NAMALWA (cell line): ENCODE results near the gene ELK3.

ENCODE experiments used
- DNase-seq: peaks from one replicate; pipeline ENCODE4 v3.0.0-alpha.2; 2015; ENCODE audit warnings: low spot score

Gene ELK3

DNA sequence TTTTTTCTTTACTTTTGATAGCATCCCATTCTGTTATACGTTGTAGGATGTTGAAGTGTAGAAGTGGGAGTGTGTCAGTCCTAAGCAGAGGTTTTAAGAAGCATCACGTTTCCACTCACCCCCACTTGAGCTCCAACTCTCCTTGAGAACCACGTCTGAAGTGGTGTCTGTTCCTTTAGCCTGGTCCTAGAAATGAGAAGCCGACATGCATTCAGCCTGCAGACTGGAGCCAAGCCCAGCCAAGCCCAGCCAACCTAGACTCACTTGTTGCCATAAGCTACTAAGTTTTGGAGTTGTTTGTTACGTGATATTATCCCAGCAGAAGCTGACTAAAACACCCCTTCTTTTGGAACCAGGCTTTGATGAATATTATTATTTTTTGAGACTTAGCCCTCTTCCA is 4.4 kb upstream of the ELK3 start:
- DNase-seq, result no peak

DNA sequence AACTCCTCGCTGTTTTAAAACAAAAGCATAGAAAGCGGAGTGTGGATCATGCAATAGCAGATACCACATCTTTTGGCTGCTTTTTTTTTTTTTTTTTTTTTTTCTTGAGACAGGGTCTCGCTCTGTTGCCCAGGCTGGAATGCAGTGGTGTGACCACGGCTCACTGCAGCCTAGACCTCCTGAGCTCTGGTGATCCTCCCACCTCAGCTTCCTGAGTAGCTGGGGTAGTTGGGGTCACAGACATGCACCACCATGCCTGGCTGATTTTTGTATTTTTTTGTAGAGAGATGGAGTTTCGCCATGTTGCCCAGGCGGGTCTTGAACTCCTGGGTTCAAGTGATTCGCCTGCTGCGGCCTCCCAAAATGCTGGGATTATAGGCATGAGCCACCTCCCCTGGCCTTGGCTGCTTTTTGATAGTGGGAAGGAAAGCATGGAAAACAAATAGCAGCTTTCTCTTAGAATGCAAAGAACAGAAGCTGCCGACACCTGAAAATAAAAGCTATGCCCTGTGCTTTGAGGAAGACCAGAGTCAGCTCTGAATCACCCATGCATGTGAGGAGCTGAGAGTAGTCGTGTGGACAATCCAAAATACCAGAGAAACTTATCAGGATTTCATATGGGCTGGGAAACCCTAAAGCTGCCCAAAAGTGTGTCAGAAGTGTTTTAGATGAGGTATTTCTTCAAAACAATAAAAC is 3.6 kb upstream of the ELK3 start:
- DNase-seq, result no peak

DNA sequence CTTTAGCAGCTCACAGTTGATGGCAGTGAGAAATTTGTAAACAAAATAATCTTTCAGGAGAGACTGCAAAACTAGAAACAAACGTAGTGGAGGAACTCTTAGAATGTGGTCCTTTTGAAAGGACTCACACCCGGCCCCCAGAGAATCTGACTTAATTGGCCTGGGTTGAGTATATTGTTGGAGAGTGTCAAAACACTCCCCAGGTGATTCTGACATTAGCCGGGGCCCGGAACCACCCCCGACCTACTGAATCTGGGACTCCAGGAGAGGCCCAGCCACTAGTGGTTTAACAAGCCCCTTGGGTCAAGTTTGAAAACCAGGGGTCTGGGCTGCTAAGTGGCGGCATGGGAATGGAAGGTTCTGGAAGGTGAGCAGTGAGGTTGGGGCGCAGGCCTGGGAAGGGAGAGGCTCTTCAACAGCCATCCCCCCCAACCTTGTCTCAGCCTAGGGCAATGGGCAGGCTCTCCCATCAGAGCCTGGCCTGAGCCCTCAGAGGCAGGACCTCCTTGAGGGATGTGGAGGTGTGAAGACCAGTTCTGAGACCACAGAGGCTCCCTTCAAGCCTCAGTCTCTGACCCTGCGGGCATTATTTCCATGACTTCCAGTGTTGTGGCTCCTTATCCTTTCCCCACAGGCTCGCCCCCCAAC is 1.1 kb upstream of the ELK3 start:
- no peak for DNase-seq

DNA sequence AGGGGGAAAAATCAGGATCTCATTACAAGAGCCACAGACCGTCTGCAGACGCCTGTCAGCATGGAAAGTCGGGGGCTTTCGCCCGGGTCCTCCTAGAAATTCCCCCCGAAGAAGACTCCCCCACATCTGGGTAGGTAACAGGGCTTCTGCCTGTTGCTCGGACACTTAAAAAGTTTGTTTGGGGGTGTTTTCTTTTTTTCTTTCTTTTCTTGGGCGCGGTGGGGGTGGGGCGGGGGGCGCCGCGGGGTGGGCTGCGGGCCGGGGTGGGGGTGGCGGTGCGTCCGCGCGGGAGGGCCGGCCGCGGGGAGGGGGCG is 358 bp downstream of the ELK3 start:
- DNase-seq, result no peak

DNA sequence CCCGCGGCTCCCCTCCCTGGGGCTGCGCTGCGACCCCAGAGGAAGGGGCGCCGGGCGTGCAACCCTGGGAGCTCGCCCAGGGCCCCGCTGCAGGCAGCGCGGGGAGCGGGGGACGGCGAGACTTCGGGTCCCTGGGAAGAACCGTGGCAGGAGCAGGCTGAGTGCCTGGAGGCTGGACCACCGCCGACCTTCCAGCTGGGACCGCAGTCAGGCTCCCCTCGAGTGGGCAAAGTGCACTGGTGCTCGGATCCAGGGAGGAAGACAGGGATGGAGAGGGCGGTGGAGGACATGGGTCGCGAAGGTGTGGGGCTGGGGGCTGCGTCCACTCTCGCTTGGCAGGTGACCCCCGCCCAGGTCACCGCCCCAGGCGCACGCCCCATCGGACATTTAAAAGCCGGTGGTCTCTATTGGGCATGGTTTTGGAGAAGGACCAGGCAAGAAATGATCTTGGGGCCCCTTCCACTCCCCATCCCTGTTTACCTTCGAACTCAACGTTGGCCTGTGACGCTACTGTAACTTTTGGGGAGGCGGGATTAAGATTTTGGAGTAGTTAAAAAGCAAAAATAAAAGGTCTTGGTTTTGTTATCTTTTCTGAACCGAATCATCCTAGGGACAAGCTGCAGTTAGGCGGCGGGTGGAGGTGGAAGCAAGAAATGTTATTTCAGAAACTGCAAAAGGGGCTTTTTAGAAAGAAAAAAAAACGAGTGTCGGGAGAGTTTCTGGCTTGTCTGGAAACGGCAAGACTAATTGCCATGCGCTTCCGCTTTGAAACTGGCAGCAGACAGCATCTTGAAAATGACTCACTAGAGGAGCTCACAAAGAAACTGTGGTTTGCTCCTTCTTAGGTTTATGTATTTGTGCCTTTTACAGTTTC is 1.0 kb downstream of the ELK3 start:
- peak; percentile 77 for DNase-seq

DNA sequence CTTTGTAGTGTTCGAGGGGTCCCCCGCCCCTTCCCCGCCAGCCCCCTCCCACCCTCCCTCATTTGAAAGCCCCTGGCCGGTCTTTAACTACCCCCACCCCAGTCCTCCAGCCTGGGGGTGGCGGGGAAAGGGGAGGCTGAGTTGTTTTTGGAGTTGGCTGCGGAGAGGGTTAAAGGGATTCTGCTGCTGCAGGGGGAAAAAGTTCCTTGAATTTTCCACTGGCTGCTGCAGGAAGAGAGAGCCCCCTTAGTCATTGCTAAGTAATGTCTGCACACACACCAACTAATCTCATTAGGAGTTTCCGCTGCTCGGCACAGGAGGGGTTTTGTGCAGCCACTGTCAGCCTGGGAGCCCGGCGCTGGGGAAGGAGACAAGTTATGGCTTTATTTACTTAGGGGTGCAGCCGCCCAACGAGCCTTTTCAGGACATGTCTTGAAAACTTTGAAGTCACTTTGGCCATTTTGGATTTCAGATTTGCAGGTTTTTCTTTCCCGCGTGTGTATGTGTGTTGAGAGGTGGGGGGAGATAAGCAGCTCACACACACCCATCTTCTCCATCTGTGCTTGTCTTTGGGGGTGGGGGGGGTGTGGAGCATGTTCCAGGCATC is 1.8 kb downstream of the ELK3 start:
- DNase-seq, result no peak

DNA sequence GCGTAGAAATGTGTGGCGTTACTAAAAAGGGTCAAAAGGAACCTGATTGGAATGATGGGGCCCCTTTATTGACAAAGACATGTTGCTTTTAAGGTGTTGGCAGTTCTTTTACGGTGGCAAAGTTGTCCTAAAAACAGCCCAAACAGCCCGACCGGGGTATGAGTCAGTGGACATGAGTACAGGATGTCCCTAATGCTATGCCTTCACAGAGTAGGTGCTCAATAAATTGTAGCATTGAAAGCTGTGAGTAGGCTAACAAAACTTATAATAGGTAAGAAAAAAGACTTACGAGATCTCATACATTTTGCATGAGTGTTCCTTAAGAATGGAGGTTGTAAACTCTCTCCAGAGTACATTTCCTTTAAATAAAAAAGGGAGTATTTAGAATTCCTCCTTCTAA is 2.6 kb downstream of the ELK3 start:
- no peak for DNase-seq

DNA sequence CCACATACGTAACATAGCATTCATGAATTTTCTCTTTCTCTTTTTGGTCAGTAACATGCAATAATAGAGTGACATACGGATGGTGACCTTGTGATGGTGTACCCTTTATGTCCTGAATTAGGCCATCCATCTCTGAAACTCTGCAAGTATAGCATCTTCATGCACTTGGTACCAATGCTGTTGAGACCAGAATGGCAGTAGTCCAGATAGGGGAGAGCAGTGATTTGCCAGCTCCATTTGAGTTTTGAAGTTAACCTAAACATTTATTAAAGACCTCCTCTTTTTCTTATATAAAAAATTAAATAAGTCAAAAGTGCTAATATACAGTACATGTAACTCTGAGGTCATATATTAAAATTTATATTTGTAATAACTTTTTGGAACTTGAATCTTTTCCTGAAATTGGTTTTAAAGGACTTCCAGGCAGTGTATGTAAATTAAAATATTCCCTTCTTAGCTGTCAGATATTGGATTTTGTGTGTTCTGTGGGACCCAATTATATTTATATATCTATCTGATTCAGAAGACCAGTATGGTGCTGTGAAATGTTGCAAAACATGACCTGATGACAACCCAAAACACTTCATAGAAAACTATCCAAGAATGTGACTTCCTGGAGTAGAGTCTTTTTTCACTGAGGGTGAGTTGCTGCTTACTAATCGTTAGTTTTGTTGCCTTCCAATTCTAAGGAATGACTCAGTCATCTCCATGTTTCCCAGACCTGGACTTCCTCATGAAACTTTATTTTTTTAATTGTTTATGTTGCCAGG is 3.5 kb downstream of the ELK3 start:
- DNase-seq, result no peak

DNA sequence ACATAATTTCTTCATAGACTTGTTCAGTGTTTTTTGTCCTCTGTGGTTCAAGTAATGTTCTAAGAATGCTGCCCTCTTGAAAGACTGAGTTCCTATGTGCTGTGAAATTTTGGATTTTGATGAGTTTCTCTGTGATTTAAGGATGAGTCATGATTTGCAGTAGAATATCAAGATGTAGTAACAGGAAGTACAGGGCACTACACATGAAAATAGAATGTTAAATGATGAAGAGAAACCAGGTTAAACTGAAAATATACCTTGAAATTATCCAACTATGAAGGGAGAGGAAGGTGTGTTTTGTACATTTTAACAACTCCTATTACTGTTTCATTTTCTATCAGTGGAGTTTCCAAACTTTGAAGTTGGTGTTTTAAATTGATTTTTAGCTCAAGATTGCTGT is 4.8 kb downstream of the ELK3 start:
- no peak for DNase-seq

DNA sequence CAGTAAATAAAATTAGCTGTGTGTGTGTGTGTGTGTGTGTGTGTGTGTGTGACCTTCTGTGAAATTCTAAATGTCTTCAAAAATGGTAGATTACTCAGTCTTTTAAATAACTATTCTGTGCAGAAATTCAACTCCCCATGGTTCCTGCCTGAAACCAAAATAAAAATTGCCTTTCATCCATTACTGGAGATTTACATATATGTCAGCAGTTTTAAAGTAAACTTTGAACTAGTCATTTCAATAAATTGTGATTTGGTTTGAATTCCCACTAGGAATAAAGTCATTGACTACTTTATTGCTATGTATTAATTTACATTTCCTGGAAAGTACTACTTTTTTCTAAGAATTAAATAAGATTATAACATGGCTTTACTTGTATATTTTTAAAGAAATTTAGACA is 5.3 kb downstream of the ELK3 start:
- no peak for DNase-seq

DNA sequence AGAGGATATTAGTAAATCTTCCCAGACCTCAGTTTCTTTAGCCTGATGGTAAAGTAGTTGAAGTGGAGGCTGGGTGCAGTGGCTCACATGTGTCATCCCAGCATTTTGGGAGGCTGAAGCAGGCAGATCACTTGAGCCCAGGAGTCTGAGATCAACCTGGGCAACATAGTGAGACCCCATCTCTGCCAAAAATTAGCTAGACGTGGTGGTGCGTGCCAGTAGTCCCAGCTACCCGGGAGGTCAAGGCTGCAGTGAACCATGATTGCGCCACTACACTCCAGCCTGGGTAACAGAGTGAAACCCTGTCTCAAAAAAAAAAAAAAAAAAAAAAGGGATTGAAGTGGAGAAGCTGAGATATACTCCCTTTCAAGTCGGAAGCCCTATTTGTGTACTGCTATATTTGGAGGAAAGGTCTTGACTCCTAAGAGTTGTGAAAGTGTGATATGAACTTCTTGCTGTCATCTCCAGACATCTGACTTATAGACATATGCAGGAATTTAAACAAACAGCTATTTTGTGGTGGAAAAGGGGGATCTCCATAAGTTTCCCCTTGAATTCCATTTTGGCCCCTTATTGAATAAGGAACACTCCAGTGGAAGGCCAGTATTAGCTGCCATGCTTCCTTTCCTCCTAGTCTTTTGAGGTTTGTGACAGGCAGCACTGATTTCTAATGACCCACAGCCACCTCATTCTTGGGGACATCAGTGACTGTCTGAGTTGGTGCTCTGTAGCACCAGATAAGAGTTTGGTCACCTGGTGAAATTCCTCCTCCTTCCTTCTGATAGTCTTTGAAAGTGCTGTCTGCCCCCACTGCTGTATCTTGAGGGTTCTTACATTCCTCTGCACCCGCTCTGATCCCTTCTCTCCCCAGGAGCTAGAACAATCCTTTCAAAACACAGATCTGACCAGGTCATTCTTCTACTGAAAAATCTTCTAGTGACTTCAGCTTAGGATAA is 7.4 kb downstream of the ELK3 start:
- no peak for DNase-seq

DNA sequence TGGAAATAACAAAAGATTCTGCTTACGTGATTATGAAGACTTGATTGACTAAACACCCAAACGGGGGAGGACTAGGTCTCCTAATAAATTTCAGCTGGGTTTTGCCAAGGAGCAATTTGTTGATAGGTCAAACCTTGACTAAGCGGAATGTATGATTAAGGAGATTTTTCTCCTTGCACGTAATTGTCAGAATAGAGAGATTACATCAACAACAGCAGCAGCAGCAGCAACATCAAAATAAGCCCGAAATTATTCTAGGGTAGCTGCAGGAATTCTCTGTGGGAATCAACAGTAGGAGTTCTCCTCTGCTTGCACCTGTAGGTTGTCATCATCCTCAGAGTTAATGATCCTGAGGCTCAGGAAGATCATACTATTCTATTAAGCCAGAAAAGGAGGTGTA is 10.2 kb downstream of the ELK3 start:
- DNase-seq, result no peak

DNA sequence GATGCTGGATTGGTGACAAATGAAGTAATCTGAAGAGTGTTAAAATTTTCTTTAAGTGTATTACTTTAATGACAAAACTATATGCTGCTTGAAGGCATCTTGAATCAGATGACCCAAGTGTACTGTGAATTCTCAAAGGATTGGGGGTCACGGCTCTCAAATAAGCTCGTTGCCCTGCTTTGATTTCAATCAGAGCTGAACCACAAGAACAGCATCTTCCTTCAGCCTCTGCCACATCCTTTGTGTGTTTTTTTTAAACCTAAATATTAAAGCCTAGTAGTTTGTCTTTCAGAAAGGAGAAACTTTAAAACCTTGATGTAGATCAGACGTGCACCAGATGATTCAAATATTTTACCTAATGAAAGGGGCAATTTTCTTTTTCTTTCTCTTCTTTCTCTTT is 11.7 kb downstream of the ELK3 start:
- no peak for DNase-seq

DNA sequence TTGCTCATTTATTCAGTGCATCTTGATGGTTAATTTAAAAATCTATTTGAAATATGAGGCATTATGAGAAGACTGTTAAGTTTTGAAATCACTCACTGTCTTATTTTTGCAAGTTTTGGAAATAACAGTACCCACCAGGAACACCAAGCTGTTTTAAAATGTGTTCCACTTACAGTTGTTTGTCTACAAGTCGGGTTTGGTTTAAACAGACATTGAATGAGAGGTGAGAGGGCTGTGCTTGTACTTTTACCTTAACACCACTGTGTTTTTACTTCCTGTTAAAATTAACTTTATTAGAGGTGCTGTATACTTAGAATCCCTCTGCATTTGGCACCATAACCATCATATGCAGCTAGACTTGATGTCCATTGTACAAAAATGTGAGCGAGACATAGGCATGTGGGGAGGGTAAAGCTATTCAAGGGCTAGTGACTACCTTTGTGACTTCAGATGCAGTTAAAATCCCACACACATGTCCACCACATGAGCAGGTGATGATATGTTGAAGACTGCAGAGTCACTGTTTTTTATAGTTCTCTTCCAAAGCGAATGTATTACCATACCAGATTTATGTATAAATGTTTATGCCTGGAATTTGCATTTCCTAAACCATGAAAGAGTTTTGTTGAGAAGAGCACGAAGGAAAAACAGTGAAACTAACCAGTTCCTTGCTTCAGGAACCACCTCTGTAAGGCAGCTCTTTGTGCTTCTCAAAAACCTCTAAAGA is 12.9 kb downstream of the ELK3 start:
- no peak for DNase-seq

DNA sequence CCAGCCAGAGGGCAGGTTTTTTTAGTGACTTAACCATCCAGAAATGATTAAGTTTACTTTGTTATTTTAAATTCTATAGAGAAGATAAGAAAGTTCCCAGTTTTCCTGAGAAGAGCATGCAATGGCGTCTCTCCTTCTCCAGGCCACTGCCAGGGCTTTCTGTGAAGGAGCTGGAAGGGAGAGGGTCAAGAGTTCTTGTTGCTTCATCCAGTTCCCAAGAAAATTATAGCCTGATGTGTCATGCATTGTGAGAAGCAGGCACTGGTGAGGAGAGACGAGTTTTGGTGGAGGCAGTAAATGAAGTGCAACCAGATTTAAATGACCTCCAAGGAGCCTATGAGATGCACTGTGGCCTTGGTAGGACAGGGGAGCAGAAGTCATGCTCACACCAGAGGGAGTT is 14.2 kb downstream of the ELK3 start:
- no peak for DNase-seq

DNA sequence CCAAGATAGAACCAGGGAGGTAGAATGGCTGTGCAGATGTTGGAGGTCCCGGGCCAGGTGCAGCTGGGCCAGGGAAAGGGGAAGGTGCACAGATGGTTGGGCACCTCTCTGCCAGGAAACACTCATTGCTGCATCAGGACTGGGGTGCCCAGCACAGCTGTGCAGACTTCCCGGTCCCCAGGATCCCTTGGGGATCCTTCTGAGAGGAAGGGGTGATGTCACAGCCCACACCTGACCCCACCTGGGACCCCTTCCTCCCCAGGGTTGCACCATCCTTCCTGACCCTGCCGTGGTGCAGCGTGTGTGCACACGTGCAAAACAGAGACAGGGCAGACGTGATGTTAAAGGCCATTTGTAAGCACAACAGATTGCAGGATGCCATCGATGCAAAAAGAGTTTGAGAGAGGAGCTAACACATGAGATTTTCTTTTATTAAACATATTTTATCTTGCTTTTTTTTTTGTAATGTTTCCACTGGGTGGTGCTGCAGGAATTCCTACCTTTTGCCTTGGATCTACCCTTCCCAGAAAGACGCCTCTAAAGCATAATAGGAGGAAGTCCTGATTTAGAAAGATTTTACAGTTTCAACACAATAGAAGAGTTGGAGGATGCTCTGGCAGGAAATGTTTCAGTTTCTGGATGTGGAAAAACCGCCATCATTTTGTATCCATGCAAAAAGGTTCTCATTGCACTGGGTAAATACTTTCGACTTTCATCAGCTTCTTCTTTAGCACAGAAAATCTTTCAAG is 14.8 kb downstream of the ELK3 start:
- peak; percentile 85 for DNase-seq

DNA sequence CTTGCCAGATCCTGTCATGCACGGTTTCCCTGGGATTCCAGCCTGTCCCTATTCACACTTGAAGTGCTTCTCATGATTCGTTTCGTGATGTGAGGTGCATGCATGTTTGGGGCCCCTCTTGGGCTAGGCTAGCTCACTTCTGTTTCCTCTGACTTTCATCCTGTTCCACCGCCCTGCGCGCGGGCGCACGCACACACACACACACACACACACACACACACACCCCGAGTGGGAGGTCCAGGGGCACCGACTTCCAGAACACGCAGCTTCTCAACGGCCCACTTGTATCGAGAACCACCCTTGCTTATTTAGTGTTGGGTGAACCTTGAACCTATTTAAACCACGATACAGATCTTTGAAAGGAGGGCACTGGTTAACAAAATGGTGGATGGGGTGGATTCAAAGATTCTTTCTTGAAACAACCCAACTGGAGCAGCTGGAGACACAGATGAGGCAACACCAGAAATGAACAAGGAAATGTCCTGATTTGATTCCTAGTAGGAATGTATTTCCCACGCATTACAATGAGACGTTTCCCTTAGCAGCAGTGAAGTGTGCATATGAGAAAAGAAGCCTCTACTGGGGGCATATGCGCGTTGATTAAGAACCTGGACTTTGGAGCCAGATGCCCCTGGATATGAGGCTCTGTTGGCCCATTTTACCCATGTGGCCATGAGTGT is 16.3 kb downstream of the ELK3 start:
- DNase-seq, result no peak

DNA sequence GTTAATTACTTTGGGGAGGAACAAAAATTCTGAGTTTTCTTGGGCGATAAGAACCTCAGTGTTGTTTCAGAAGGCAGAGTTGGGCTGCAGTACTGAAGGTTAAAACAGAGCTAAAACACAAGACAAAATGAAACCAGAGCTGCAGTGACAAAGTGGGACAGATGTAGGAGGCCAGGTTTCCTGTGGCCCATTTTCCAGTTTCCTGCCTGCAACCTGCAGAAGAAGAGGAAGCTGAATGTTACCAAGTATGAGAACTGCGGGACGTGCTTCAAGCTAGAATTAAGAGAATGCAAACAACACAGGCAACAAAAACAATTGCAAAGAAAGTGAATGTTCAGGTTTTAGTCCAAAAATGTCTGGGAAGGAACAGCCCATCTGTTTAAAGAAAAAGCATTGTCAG is 17.8 kb downstream of the ELK3 start:
- DNase-seq, result no peak
